GM18907 (cell line): Measurements from ENCODE around the gene THAP8.
"Not testable (repeated sequence)": the region's sequence is repeated elsewhere in the genome, so short reads cannot be mapped to it uniquely, and the experiment has no call there.

Source experiments
- ATAC-seq: cut with Tn5 transposase; IDR thresholded peaks from one replicate; pipeline ENCODE4 v1.9.1; 2021; ENCODE audit warnings: mild to moderate bottlenecking, moderate library complexity; ENCODE audit not compliant: unreplicated experiment

THAP8 gene

GRCh38 chr19:36072081-36072480 is 18.0 kb upstream of the THAP8 start:
- no peak for ATAC-seq

- ATAC-seq, result not testable (repeated sequence)
These were observed 14.9 kb upstream of the THAP8 start for GRCh38 chr19:36068810-36069499.

GRCh38 chr19:36067681-36068080 is 13.6 kb upstream of the THAP8 start:
- ATAC-seq, result no peak

GRCh38 chr19:36064826-36065225 is 10.7 kb upstream of the THAP8 start:
- no peak for ATAC-seq

GRCh38 chr19:36061367-36061766 is 7.3 kb upstream of the THAP8 start:
- ATAC-seq, result no peak

GRCh38 chr19:36060430-36060829 is 6.3 kb upstream of the THAP8 start:
- no peak for ATAC-seq

GRCh38 chr19:36059180-36059910 is 5.3 kb upstream of the THAP8 start:
- no peak for ATAC-seq

GRCh38 chr19:36058481-36059179 is 4.5 kb upstream of the THAP8 start:
- no peak for ATAC-seq

- ATAC-seq, result peak; percentile 78
These were observed 925 bp upstream of the THAP8 start, which contains the start of gene WDR62 for GRCh38 chr19:36054733-36055686. TSS of gene WDR62 (plus strand) at chr19:36054897. CDS start at chr19:36054972, 75 bp downstream.

- no peak for ATAC-seq
These were observed 2.4 kb downstream of the THAP8 start for GRCh38 chr19:36051637-36052036.

GRCh38 chr19:36051236-36051635 is 2.8 kb downstream of the THAP8 start:
- ATAC-seq, result no peak

- ATAC-seq, result no peak
These were observed 4.9 kb downstream of the THAP8 start for GRCh38 chr19:36049080-36049698.

- ATAC-seq, result no peak
These were observed 6.2 kb downstream of the THAP8 start for GRCh38 chr19:36047835-36048234.

- ATAC-seq, result no peak
These were observed 7.5 kb downstream of the THAP8 start for GRCh38 chr19:36046443-36047050.

- ATAC-seq, result no peak
These were observed 10.1 kb downstream of the THAP8 start for GRCh38 chr19:36043952-36044351.

GRCh38 chr19:36041831-36042230 is 12.3 kb downstream of the THAP8 start:
- no peak for ATAC-seq

GRCh38 chr19:36041092-36041491 is 13.0 kb downstream of the THAP8 start:
- ATAC-seq, result not testable (repeated sequence)

GRCh38 chr19:36040495-36040894 is 13.6 kb downstream of the THAP8 start:
- no peak for ATAC-seq

GRCh38 chr19:36032251-36033104 is 21.6 kb downstream of the THAP8 start, which contains the start of gene CLIP3:
TSS of gene CLIP3 (minus strand) at chr19:36032873. CDS start at chr19:36032357, 516 bp downstream.
- ATAC-seq, result no peak
